Measurements from ENCODE around the gene TBC1D22B.
"Not testable (repeated sequence)": the region's sequence is repeated elsewhere in the genome, so short reads cannot be mapped to it uniquely, and the experiment has no call there.

TBC1D22B gene

GRCh38 chr6:37262446-37263026 lies 5.0 kb downstream of the TBC1D22B start:
- in situ Hi-C loops (cut with MboI; ENCODE audit: low sequenced_read_pairs) = no loop called here

GRCh38 chr6:37265001-37265400 lies 7.4 kb downstream of the TBC1D22B start:
- in situ Hi-C loops (cut with MboI; ENCODE audit: low sequenced_read_pairs) = no loop called here

GRCh38 chr6:37265860-37266259 lies 8.3 kb downstream of the TBC1D22B start:
- in situ Hi-C loops (cut with MboI; ENCODE audit: low sequenced_read_pairs) = no loop called here

- in situ Hi-C loops (cut with MboI; ENCODE audit: low sequenced_read_pairs) = no loop called here
Observed at GRCh38 chr6:37269105-37269504, 11.5 kb downstream of the TBC1D22B start.

GRCh38 chr6:37272834-37273566 lies 15.4 kb downstream of the TBC1D22B start:
- in situ Hi-C loops (cut with MboI; ENCODE audit: low sequenced_read_pairs) = no loop called here

- in situ Hi-C loops (cut with MboI; ENCODE audit: low sequenced_read_pairs) = no loop called here
Observed at GRCh38 chr6:37273690-37274089, 16.1 kb downstream of the TBC1D22B start.

GRCh38 chr6:37275350-37275749 lies 17.8 kb downstream of the TBC1D22B start:
- in situ Hi-C loops (cut with MboI; ENCODE audit: low sequenced_read_pairs) = no loop called here

- in situ Hi-C loops (cut with MboI; ENCODE audit: low sequenced_read_pairs) = no loop called here
Observed at GRCh38 chr6:37277001-37277409, 19.4 kb downstream of the TBC1D22B start.

- in situ Hi-C loops (cut with MboI; ENCODE audit: low sequenced_read_pairs) = no loop called here
Observed at GRCh38 chr6:37279366-37280134, 22.0 kb downstream of the TBC1D22B start.

GRCh38 chr6:37280162-37280887 lies 22.8 kb downstream of the TBC1D22B start:
- in situ Hi-C loops (cut with MboI; ENCODE audit: low sequenced_read_pairs) = no loop called here

GRCh38 chr6:37282371-37282770 lies 24.8 kb downstream of the TBC1D22B start:
- in situ Hi-C loops (cut with MboI; ENCODE audit: low sequenced_read_pairs) = no loop called here

GRCh38 chr6:37283268-37283667 lies 25.7 kb downstream of the TBC1D22B start:
- in situ Hi-C loops (cut with MboI; ENCODE audit: low sequenced_read_pairs) = no loop called here

GRCh38 chr6:37283671-37284151 lies 26.1 kb downstream of the TBC1D22B start:
- in situ Hi-C loops (cut with MboI; ENCODE audit: low sequenced_read_pairs) = no loop called here

- in situ Hi-C loops (cut with MboI; ENCODE audit: low sequenced_read_pairs) = no loop called here
Observed at GRCh38 chr6:37284781-37285180, 27.2 kb downstream of the TBC1D22B start.

- in situ Hi-C loops (cut with MboI; ENCODE audit: low sequenced_read_pairs) = no loop called here
Observed at GRCh38 chr6:37285861-37286311, 28.3 kb downstream of the TBC1D22B start.

- in situ Hi-C loops (cut with MboI; ENCODE audit: low sequenced_read_pairs) = no loop called here
Observed at GRCh38 chr6:37287519-37288157, 30.1 kb downstream of the TBC1D22B start.

- in situ Hi-C loops (cut with MboI; ENCODE audit: low sequenced_read_pairs) = no loop called here
Observed at GRCh38 chr6:37288247-37288646, 30.7 kb downstream of the TBC1D22B start.

GRCh38 chr6:37289931-37290330 lies 32.4 kb downstream of the TBC1D22B start:
- in situ Hi-C loops (cut with MboI; ENCODE audit: low sequenced_read_pairs) = no loop called here

- in situ Hi-C loops (cut with MboI; ENCODE audit: low sequenced_read_pairs) = no loop called here
Observed at GRCh38 chr6:37293426-37293825, 35.9 kb downstream of the TBC1D22B start.

- in situ Hi-C loops (cut with MboI; ENCODE audit: low sequenced_read_pairs) = not testable (repeated sequence)
Observed at GRCh38 chr6:37297637-37298036, 40.1 kb downstream of the TBC1D22B start.
